ENCODE data around the gene ZNF165.

GRCh38 chr6:28105245-28105639 lies 24.9 kb downstream of the ZNF165 start:
- TF ChIP-seq FOXP2 (optimal IDR thresholded peaks at IDR 0.05; ENCODE audit: borderline replicate concordance, extremely low read depth, extremely low read length, insufficient read depth) (no peak), SIN3A (IDR thresholded peaks at IDR 0.05; ENCODE audit: borderline replicate concordance, insufficient read depth, low read length) (no peak)
- TF ChIP-seq, protein P1, sequence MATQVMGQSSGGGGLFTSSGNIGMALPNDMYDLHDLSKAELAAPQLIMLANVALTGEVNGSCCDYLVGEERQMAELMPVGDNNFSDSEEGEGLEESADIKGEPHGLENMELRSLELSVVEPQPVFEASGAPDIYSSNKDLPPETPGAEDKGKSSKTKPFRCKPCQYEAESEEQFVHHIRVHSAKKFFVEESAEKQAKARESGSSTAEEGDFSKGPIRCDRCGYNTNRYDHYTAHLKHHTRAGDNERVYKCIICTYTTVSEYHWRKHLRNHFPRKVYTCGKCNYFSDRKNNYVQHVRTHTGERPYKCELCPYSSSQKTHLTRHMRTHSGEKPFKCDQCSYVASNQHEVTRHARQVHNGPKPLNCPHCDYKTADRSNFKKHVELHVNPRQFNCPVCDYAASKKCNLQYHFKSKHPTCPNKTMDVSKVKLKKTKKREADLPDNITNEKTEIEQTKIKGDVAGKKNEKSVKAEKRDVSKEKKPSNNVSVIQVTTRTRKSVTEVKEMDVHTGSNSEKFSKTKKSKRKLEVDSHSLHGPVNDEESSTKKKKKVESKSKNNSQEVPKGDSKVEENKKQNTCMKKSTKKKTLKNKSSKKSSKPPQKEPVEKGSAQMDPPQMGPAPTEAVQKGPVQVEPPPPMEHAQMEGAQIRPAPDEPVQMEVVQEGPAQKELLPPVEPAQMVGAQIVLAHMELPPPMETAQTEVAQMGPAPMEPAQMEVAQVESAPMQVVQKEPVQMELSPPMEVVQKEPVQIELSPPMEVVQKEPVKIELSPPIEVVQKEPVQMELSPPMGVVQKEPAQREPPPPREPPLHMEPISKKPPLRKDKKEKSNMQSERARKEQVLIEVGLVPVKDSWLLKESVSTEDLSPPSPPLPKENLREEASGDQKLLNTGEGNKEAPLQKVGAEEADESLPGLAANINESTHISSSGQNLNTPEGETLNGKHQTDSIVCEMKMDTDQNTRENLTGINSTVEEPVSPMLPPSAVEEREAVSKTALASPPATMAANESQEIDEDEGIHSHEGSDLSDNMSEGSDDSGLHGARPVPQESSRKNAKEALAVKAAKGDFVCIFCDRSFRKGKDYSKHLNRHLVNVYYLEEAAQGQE (IDR thresholded peaks at IDR 0.05; ENCODE audit: insufficient read depth in 1 of 2, low read depth in 2 of 2, low read length in 2 of 2) = no peak

Data from PFSK-1 (cell line).